ENCODE results near the gene NAGA.
"Not testable (repeated sequence)": the region's sequence is repeated elsewhere in the genome, so short reads cannot be mapped to it uniquely, and the experiment has no call there.

Gene NAGA

GRCh38 chr22:42076764-42077485 lies 6.3 kb upstream of the NAGA start:
- no peak for DNase-seq (ENCODE audit: low read depth in 1 of 2, low spot score in 1 of 2)

GRCh38 chr22:42074846-42075676 lies 4.4 kb upstream of the NAGA start:
- DNase-seq (ENCODE audit: low read depth in 1 of 2, low spot score in 1 of 2): no peak

- DNase-seq (ENCODE audit: low read depth in 1 of 2, low spot score in 1 of 2): peak in 1 of 2 donors; percentile 35
Observed at GRCh38 chr22:42074132-42074811, 3.7 kb upstream of the NAGA start, which contains the start of gene PHETA2. Gene PHETA2, plus strand, starts transcription at chr22:42074248. Its CDS starts 3,046 bp downstream, at chr22:42077294.

- no peak for DNase-seq (ENCODE audit: low read depth in 1 of 2, low spot score in 1 of 2)
Observed at GRCh38 chr22:42073621-42074041, 3.0 kb upstream of the NAGA start.

GRCh38 chr22:42072606-42073330 lies 2.2 kb upstream of the NAGA start:
- no peak for DNase-seq (ENCODE audit: low read depth in 1 of 2, low spot score in 1 of 2)

- DNase-seq (ENCODE audit: low read depth in 1 of 2, low spot score in 1 of 2): not testable (repeated sequence)
Observed at GRCh38 chr22:42071508-42071907, 896 bp upstream of the NAGA start.

- no peak for DNase-seq (ENCODE audit: low read depth in 1 of 2, low spot score in 1 of 2)
Observed at GRCh38 chr22:42069801-42070516, 653 bp downstream of the NAGA start.

- no peak for DNase-seq (ENCODE audit: low read depth in 1 of 2, low spot score in 1 of 2)
Observed at GRCh38 chr22:42068291-42068690, 2.3 kb downstream of the NAGA start.

GRCh38 chr22:42067671-42068251 lies 2.9 kb downstream of the NAGA start:
- no peak for DNase-seq (ENCODE audit: low read depth in 1 of 2, low spot score in 1 of 2)

- DNase-seq (ENCODE audit: low read depth in 1 of 2, low spot score in 1 of 2): no peak
Observed at GRCh38 chr22:42066937-42067336, 3.7 kb downstream of the NAGA start.

- DNase-seq (ENCODE audit: low read depth in 1 of 2, low spot score in 1 of 2): no peak
Observed at GRCh38 chr22:42066126-42066761, 4.4 kb downstream of the NAGA start.

GRCh38 chr22:42065438-42066125 lies 5.0 kb downstream of the NAGA start:
- no peak for DNase-seq (ENCODE audit: low read depth in 1 of 2, low spot score in 1 of 2)

GRCh38 chr22:42064629-42065028 lies 6.0 kb downstream of the NAGA start:
- no peak for DNase-seq (ENCODE audit: low read depth in 1 of 2, low spot score in 1 of 2)

- no peak for DNase-seq (ENCODE audit: low read depth in 1 of 2, low spot score in 1 of 2)
Observed at GRCh38 chr22:42062506-42063170, 8.0 kb downstream of the NAGA start.

GRCh38 chr22:42061041-42061440 lies 9.6 kb downstream of the NAGA start:
- DNase-seq (ENCODE audit: low read depth in 1 of 2, low spot score in 1 of 2): no peak

GRCh38 chr22:42060489-42060888 lies 10.1 kb downstream of the NAGA start:
- DNase-seq (ENCODE audit: low read depth in 1 of 2, low spot score in 1 of 2): no peak

- no peak for DNase-seq (ENCODE audit: low read depth in 1 of 2, low spot score in 1 of 2)
Observed at GRCh38 chr22:42056757-42057511, 13.7 kb downstream of the NAGA start.

- no peak for DNase-seq (ENCODE audit: low read depth in 1 of 2, low spot score in 1 of 2)
Observed at GRCh38 chr22:42052765-42053164, 17.8 kb downstream of the NAGA start.

All from stimulated activated CD4-positive, alpha-beta T cell treated with anti-CD3 and anti-CD28 coated beads, Interleukin-15, amount 100 ng/mL, for 1 hour (primary cell).